RWPE1 (cell line): ENCODE data around the gene IL23R.

Experiments used
- CTCF ChIA-PET: fragments of 350-600 bp; sonication (Branson Sonifier 250); formaldehyde crosslinking; extraction: SDS; loops from one replicate; lab custom pipeline; 2021; lab: Yijun Ruan, JAX
- POLR2A ChIA-PET: fragments of 400-600 bp; formaldehyde crosslinking; extraction: SDS; loops from one replicate; lab custom pipeline; 2020; ENCODE audit warnings: antibody characterized with exemption; ENCODE audit not compliant: low non-redundant PET; lab: Yijun Ruan, JAX
- DNase-seq: peaks from one replicate; pipeline ENCODE4 v3.0.0; 2012; ENCODE audit warnings: low spot score
- H3K27ac ChIP-seq: fragments of 450-650 bp; 2 replicates; pipeline ENCODE4 v1.5.1; 2017
- CTCF ChIP-seq: fragments of 450-650 bp; conservative IDR thresholded peaks from 2 replicates; pipeline ENCODE4 v1.5.1; 2017; ENCODE audit warnings: low read depth, mild to moderate bottlenecking

IL23R gene

GRCh38 chr1:67236277-67236676 lies 70.0 kb downstream of the IL23R start:
- ChIA-PET POLR2A (no interaction called here), CTCF (interaction anchor here (0.6 kb wide), 1 partner anchor 24 kb away, joined by 3 read pairs; no protein-coding TSS in a partner anchor)
- H3K27ac ChIP-seq: no peak overlapping the region
- TF ChIP-seq CTCF: no peak
- no peak for DNase-seq

GRCh38 chr1:67239738-67240137 lies 73.5 kb downstream of the IL23R start:
- no peak overlapping the region for H3K27ac ChIP-seq
- CTCF ChIA-PET: no interaction called here
- no peak for TF ChIP-seq CTCF
- POLR2A ChIA-PET: no interaction called here
- DNase-seq: no peak

DNA sequence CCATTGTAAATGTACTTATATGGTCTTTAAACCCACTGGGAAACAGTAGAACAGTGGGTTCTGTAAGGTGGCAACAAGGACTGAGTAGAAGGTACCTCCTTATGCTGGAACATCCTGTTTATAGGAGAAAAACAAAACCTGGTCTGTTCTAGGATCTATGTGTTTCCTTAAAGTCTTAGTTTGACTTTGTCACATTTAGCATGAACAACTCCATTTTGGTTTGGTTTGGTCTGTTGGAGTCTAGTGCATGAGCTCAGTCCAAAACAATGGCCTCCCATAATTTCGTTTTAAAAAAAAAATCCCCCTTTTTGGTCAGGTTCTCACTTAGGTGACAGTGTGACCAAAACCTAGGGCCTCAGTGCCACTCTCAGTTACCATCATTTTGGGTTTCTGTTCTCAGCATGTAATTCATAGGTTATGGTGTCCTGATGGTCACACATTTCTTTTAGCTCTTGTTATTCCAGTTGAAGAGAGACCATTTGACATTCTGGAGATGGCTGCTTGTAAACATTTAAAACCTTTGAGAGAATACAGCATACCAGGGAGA lies 75.0 kb downstream of the IL23R start:
- no peak for DNase-seq
- no peak for TF ChIP-seq CTCF
- ChIA-PET POLR2A (no interaction called here), CTCF (interaction anchor here (0.6 kb wide), 1 partner anchor 595 kb away, joined by 5 read pairs; no protein-coding TSS in a partner anchor)
- H3K27ac ChIP-seq: no peak overlapping the region

- ChIA-PET POLR2A (no interaction called here), CTCF (no interaction called here)
- H3K27ac ChIP-seq: no peak overlapping the region
- TF ChIP-seq CTCF: no peak
- no peak for DNase-seq
Observed at GRCh38 chr1:67242016-67242415, 75.8 kb downstream of the IL23R start.

GRCh38 chr1:67250051-67250653 lies 83.9 kb downstream of the IL23R start:
- CTCF ChIA-PET: no interaction called here
- no peak for DNase-seq
- H3K27ac ChIP-seq: no peak overlapping the region

More at GRCh38 chr1:67250051-67250653, 83.9 kb downstream of the IL23R start:
- POLR2A ChIA-PET: no interaction called here
- TF ChIP-seq CTCF: no peak
